SK-N-SH (cell line): ENCODE measurements around the gene GPRC5C. TPM values are rescaled to one million over a fixed set of nuclear protein-coding genes. Genes with fewer than 3 reads are reported as not detected.

ENCODE experiments used
- CTCF ChIA-PET: fragments of 300-600, 350-600 bp; formaldehyde crosslinking; extraction: SDS; loops from one replicate; lab custom pipeline; 2021; lab: Yijun Ruan, JAX
- POLR2A ChIA-PET: fragments of 350-600 bp; sonication (Branson Sonifier 250); formaldehyde crosslinking; extraction: SDS; loops from one replicate; lab custom pipeline; 2020; ENCODE audit warnings: antibody characterized with exemption, inconsistent platforms; lab: Yijun Ruan, JAX
- DNase-seq: peaks from one replicate; pipeline ENCODE4 v3.0.0; 2012
- H2AFZ ChIP-seq: fragments of 200-600 bp; sonication (generic); 2 replicates; pipeline ENCODE4 v1.8.1; 2016; ENCODE audit warnings: antibody characterized with exemption, mild to moderate bottlenecking, low read depth
- H3F3A ChIP-seq: fragments of 200-600 bp; sonication (generic); replicated peaks from 2 replicates; pipeline ENCODE3; 2016; ENCODE audit warnings: antibody characterized with exemption, mild to moderate bottlenecking; ENCODE audit not compliant: insufficient read depth
- H3K27ac ChIP-seq, 2 experiments: fragments of 200-500 bp in 1 of 2; fragments of 200-600 bp in 1 of 2; sonication (Bioruptor generic) in 1 of 2; sonication (generic), shearing (Covaris generic) in 1 of 2; 2 replicates each; pipeline versions ENCODE4 v1.5.1 to v1.6.1; 2014 to 2016; ENCODE audit warnings: low read depth in 2 of 2, inconsistent platforms in 1 of 2, low read length in 1 of 2, mild to moderate bottlenecking in 1 of 2, mixed read lengths in 1 of 2
- H3K27me3 ChIP-seq: fragments of 200-600 bp; sonication (generic), shearing (Covaris generic); 2 replicates; pipeline ENCODE4 v1.6.1; 2016; ENCODE audit warnings: mixed run types; ENCODE audit not compliant: insufficient read depth
- H3K36me3 ChIP-seq, 2 experiments: fragments of 200-500 bp in 1 of 2; fragments of 200-600 bp in 1 of 2; sonication (Bioruptor generic) in 1 of 2; sonication (generic) in 1 of 2; replicated peaks in 1 of 2; 2 replicates each; pipeline versions ENCODE3 to v1.5.1; 2014 to 2016; ENCODE audit warnings: low read length in 1 of 2, mild to moderate bottlenecking in 1 of 2; ENCODE audit not compliant: insufficient read depth in 2 of 2, control insufficient read depth in 1 of 2
- H3K4me1 ChIP-seq, 2 experiments: fragments of 200-500 bp in 1 of 2; fragments of 200-600 bp in 1 of 2; sonication (Bioruptor generic) in 1 of 2; sonication (generic), shearing (Covaris generic) in 1 of 2; 2 replicates each; pipeline versions ENCODE4 v1.5.1 to v1.6.1; 2014 to 2016; ENCODE audit warnings: low read depth in 1 of 2, low read length in 1 of 2, mixed run types in 1 of 2; ENCODE audit not compliant: insufficient read depth in 2 of 2, control insufficient read depth in 1 of 2
- H3K4me2 ChIP-seq: fragments of 200-600 bp; sonication (generic), shearing (Covaris generic); 2 replicates; pipeline ENCODE4 v1.6.1; 2017; ENCODE audit warnings: mixed run types
- H3K4me3 ChIP-seq, 2 experiments: fragments of 200-500 bp in 1 of 2; fragments of 200-600 bp in 1 of 2; sonication (Bioruptor generic) in 1 of 2; sonication (generic), shearing (Covaris generic) in 1 of 2; 2 replicates each; pipeline versions ENCODE4 v1.5.1 to v1.8.1; 2014 to 2016; ENCODE audit warnings: low read depth in 2 of 2, inconsistent platforms in 1 of 2, low read length in 1 of 2, mild to moderate bottlenecking in 1 of 2, mixed read lengths in 1 of 2, moderate library complexity in 1 of 2
- H3K79me2 ChIP-seq: fragments of 200-600 bp; sonication (generic); 2 replicates; pipeline ENCODE4 v1.8.1; 2017; ENCODE audit warnings: mild to moderate bottlenecking; ENCODE audit not compliant: insufficient read depth
- H3K9ac ChIP-seq: fragments of 200-600 bp; sonication (generic); 2 replicates; pipeline ENCODE4 v1.6.1; 2017; ENCODE audit warnings: mixed run types
- H3K9me2 ChIP-seq: fragments of 200-600 bp; sonication (generic); 2 replicates; pipeline ENCODE4 v1.6.1; 2017; ENCODE audit warnings: mixed run types
- H3K9me3 ChIP-seq: fragments of 200-600 bp; sonication (generic); 2 replicates; pipeline ENCODE4 v1.6.1; 2017; ENCODE audit warnings: mixed run types, mild to moderate bottlenecking, moderate library complexity
- H4K20me1 ChIP-seq: fragments of 200-600 bp; sonication (generic); 2 replicates; pipeline ENCODE4 v1.6.1; 2017; ENCODE audit warnings: mild to moderate bottlenecking, mixed run types; ENCODE audit not compliant: insufficient read depth
- ELF1 ChIP-seq: IDR thresholded peaks from 2 replicates; pipeline ENCODE4 v1.4.0; 2012
- EP300 ChIP-seq, 2 experiments: IDR thresholded peaks; 2 replicates each; pipeline versions ENCODE4 v1.4.0 to v1.6.1; 2012; ENCODE audit warnings: borderline replicate concordance in 1 of 2, low read depth in 1 of 2, low read length in 1 of 2
- EZH2phosphoT487 ChIP-seq: fragments of 200-600 bp; sonication (generic); IDR thresholded peaks from 2 replicates; pipeline ENCODE4 v1.6.1; 2017; ENCODE audit warnings: low read depth, mixed run types, mild to moderate bottlenecking, antibody characterized with exemption, moderate library complexity, borderline replicate concordance
- FOXJ3 ChIP-seq: sonication (generic); formaldehyde crosslinking; IDR thresholded peaks from 2 replicates; pipeline ENCODE4 v1.5.1; 2020; ENCODE audit warnings: mild to moderate bottlenecking, missing genetic modification reagents
- GATA2 ChIP-seq: sonication (generic); formaldehyde crosslinking; IDR thresholded peaks from 2 replicates; pipeline ENCODE4 v1.5.0; 2020; ENCODE audit warnings: mild to moderate bottlenecking, missing genetic modification reagents
- MEF2A ChIP-seq: IDR thresholded peaks from 2 replicates; pipeline ENCODE4 v1.4.0; 2012; ENCODE audit warnings: low read depth, borderline replicate concordance
- MXI1 ChIP-seq: IDR thresholded peaks from 2 replicates; pipeline ENCODE4 v1.6.1; 2012; ENCODE audit warnings: mild to moderate bottlenecking, low read depth, low read length, improper control_type of control experiment
- NFIC ChIP-seq: IDR thresholded peaks from 2 replicates; pipeline ENCODE4 v1.4.0; 2012; ENCODE audit warnings: borderline replicate concordance
- NRF1 ChIP-seq: IDR thresholded peaks from 2 replicates; pipeline ENCODE4 v1.6.1; 2012; ENCODE audit warnings: low read depth, mild to moderate bottlenecking, low read length
- RAD21 ChIP-seq: IDR thresholded peaks from 2 replicates; pipeline ENCODE4 v1.6.1; 2012; ENCODE audit warnings: mild to moderate bottlenecking, low read length
- RCOR1 ChIP-seq: fragments of 150-350 bp; IDR thresholded peaks from 2 replicates; pipeline ENCODE4 v1.6.1; 2017; ENCODE audit warnings: antibody characterized with exemption, low read length
- RFX5 ChIP-seq: IDR thresholded peaks from 2 replicates; pipeline ENCODE4 v1.6.1; 2012; ENCODE audit warnings: mild to moderate bottlenecking, improper control_type of control experiment, low read length
- RXRA ChIP-seq: IDR thresholded peaks from 2 replicates; pipeline ENCODE4 v1.4.0; 2012; ENCODE audit warnings: low read depth, mild to moderate bottlenecking, borderline replicate concordance
- SMC3 ChIP-seq: IDR thresholded peaks from 2 replicates; pipeline ENCODE4 v1.6.1; 2012; ENCODE audit warnings: low read depth, low read length, improper control_type of control experiment
- TAF1 ChIP-seq: IDR thresholded peaks from 2 replicates; pipeline ENCODE4 v1.6.1; 2012; ENCODE audit warnings: low read depth, mild to moderate bottlenecking, low read length, moderate library complexity, borderline replicate concordance
- YY1 ChIP-seq: IDR thresholded peaks from 2 replicates; pipeline ENCODE4 v1.4.0; 2012; ENCODE audit warnings: low read depth, mild to moderate bottlenecking
- WGBS: methylation state at CpG from one replicate; pipeline ENCODE4 v1.1.6; 2017; ENCODE audit warnings: low lambda C conversion rate; 5-methylcytosine and 5-hydroxymethylcytosine counted together
- polyA plus RNA-seq, 3 experiments: library from polyadenylated mRNA; depleted of rRNA; stranded (reverse); fragments of >200 nt; gene quantifications; 2 replicates each; pipeline ENCODE4 v1.2.3, GENCODE V29; 2012
- TF ChIP-seq, protein P1 (sequence below): fragments of 150-350 bp; IDR thresholded peaks from 2 replicates; pipeline ENCODE4 v1.6.1; 2017; ENCODE audit warnings: antibody characterized with exemption, low read length, low read depth, borderline replicate concordance
- TF ChIP-seq, protein P2 (sequence below): IDR thresholded peaks from 2 replicates; pipeline ENCODE4; 2012
- TF ChIP-seq, protein P3 (sequence below): IDR thresholded peaks from 2 replicates; pipeline ENCODE4 v1.4.0; 2012; ENCODE audit warnings: low read depth, borderline replicate concordance
- TF ChIP-seq, protein P4 (sequence below): IDR thresholded peaks from 2 replicates; pipeline ENCODE4 v1.4.0; 2012; ENCODE audit warnings: low read depth
- TF ChIP-seq, protein P5 (sequence below): IDR thresholded peaks from 2 replicates; pipeline ENCODE4 v1.4.0; 2012; ENCODE audit warnings: low read depth, borderline replicate concordance

Gene GPRC5C
- polyA plus RNA-seq, 1 of the 3 experiments (the other 2 are of a cell fraction): not detected

DNA sequence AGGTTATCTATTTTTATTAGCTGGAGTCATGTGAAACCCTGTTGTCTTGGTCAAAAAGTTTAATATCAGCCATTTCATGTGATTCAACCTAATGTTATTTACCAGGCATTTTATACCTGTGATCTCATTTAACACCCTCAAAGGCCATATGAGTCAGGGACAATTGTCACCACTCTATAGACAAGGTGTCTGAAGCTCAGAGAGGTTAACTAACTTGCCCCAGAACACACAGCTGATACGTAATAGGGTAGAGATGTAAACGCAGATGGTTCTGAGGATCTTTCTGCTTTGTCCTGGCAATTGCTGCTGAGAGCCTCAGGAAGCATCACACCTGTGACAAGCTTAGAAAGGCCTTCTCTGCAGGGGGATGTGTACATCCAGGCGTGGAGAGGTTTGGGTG is 39.5 kb downstream of the GPRC5C start:
- no peaks in the 10 kb centered on the region for H4K20me1 ChIP-seq
- ChIA-PET POLR2A (no interaction called here), CTCF (interaction anchor here (0.7 to 15.8 kb wide), 11 partner anchors 15 to 131 kb away, joined by 3 to 122 read pairs (median 5); partner anchors contain the start of gene GPR142)
- H3K4me1 ChIP-seq: no peaks in the 10 kb centered on the region
- H3K27me3 ChIP-seq: no peaks in the 10 kb centered on the region
- H3K4me2 ChIP-seq: no peak overlapping the region
- no peaks in the 10 kb centered on the region for H3K79me2 ChIP-seq
- no peaks in the 10 kb centered on the region for H3K9me2 ChIP-seq
- no peak overlapping the region for H3K27ac ChIP-seq
- no peaks in the 10 kb centered on the region for H3F3A ChIP-seq
- no peak overlapping the region for H2AFZ ChIP-seq
- 27% methylated on average over 3 of the region's 3 CpGs for WGBS
- H3K9me3 ChIP-seq: no peaks in the 10 kb centered on the region
- H3K4me3 ChIP-seq: no peak overlapping the region
- no peak for DNase-seq
- H3K36me3 ChIP-seq: no peaks in the 10 kb centered on the region
- no peak overlapping the region for H3K9ac ChIP-seq
- no peak for TF ChIP-seq TAF1
- TF ChIP-seq, protein P1, sequence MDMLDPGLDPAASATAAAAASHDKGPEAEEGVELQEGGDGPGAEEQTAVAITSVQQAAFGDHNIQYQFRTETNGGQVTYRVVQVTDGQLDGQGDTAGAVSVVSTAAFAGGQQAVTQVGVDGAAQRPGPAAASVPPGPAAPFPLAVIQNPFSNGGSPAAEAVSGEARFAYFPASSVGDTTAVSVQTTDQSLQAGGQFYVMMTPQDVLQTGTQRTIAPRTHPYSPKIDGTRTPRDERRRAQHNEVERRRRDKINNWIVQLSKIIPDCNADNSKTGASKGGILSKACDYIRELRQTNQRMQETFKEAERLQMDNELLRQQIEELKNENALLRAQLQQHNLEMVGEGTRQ: no peak
- TF ChIP-seq NFIC: no peak
- TF ChIP-seq RAD21: no peak
- TF ChIP-seq RFX5: no peak
- TF ChIP-seq, protein P2, sequence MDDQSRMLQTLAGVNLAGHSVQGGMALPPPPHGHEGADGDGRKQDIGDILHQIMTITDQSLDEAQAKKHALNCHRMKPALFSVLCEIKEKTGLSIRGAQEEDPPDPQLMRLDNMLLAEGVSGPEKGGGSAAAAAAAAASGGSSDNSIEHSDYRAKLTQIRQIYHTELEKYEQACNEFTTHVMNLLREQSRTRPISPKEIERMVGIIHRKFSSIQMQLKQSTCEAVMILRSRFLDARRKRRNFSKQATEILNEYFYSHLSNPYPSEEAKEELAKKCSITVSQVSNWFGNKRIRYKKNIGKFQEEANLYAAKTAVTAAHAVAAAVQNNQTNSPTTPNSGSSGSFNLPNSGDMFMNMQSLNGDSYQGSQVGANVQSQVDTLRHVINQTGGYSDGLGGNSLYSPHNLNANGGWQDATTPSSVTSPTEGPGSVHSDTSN: no peak
- TF ChIP-seq ELF1: no peak
- TF ChIP-seq, protein P3, sequence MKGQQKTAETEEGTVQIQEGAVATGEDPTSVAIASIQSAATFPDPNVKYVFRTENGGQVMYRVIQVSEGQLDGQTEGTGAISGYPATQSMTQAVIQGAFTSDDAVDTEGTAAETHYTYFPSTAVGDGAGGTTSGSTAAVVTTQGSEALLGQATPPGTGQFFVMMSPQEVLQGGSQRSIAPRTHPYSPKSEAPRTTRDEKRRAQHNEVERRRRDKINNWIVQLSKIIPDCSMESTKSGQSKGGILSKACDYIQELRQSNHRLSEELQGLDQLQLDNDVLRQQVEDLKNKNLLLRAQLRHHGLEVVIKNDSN: no peak
- TF ChIP-seq RCOR1: no peak
- TF ChIP-seq RXRA: no peak
- TF ChIP-seq FOXJ3 (CRISPR knock-in tag): no peak
- no peak for TF ChIP-seq GATA2 (CRISPR knock-in tag)
- TF ChIP-seq EP300 (IDR thresholded peaks at IDR 0.05; ENCODE audit: borderline replicate concordance in 1 of 2, low read depth in 1 of 2, low read length in 1 of 2): no peak
- no peak for TF ChIP-seq YY1
- no peak for TF ChIP-seq EZH2phosphoT487
- TF ChIP-seq, protein P4, sequence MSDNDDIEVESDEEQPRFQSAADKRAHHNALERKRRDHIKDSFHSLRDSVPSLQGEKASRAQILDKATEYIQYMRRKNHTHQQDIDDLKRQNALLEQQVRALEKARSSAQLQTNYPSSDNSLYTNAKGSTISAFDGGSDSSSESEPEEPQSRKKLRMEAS: no peak
- no peak for TF ChIP-seq NRF1

DNA sequence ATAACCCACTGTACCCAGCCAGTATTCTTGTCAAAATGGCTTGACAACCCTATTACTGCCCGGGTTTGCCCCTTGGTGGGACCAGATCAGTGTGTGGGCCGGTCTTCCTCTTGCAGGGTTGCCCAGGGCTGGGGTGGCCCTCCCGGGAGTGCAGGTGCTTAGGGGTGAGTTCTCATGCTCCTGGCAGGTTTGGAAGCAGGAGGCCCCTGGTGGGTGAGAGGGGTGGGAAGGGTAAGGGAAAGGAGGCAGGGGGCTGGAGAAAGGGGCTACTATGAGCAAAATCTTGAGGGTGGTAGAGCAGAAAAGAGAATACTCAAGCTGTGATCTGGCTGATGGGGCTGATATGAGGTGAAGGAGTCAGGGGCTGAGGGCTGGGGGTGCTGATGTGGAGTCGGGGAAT is 41.0 kb downstream of the GPRC5C start:
- Histone ChIP-seq H3K27me3 (no peaks in the 10 kb centered on the region), H3K79me2 (no peaks in the 10 kb centered on the region), H3K4me2 (no peak overlapping the region), H4K20me1 (no peaks in the 10 kb centered on the region), H3K27ac (no peak overlapping the region), H2AFZ (no peak overlapping the region), H3K9me3 (no peaks in the 10 kb centered on the region), H3K9me2 (no peaks in the 10 kb centered on the region), H3F3A (no peaks in the 10 kb centered on the region), H3K36me3 (no peaks in the 10 kb centered on the region), H3K4me3 (no peak overlapping the region), H3K9ac (no peak overlapping the region), H3K4me1 (no peaks in the 10 kb centered on the region)
- CTCF ChIA-PET: interaction anchor here (1.0 to 15.8 kb wide), 8 partner anchors 9 to 104 kb away, joined by 3 to 122 read pairs (median 8); partner anchors contain the start of gene GPR142
- WGBS: 15% methylated on average over 4 of the region's 4 CpGs
- TF ChIP-seq, protein P2: no peak
- TF ChIP-seq NFIC (no peak), MXI1 (no peak), SMC3 (no peak), MEF2A (no peak)
- TF ChIP-seq, protein P5, sequence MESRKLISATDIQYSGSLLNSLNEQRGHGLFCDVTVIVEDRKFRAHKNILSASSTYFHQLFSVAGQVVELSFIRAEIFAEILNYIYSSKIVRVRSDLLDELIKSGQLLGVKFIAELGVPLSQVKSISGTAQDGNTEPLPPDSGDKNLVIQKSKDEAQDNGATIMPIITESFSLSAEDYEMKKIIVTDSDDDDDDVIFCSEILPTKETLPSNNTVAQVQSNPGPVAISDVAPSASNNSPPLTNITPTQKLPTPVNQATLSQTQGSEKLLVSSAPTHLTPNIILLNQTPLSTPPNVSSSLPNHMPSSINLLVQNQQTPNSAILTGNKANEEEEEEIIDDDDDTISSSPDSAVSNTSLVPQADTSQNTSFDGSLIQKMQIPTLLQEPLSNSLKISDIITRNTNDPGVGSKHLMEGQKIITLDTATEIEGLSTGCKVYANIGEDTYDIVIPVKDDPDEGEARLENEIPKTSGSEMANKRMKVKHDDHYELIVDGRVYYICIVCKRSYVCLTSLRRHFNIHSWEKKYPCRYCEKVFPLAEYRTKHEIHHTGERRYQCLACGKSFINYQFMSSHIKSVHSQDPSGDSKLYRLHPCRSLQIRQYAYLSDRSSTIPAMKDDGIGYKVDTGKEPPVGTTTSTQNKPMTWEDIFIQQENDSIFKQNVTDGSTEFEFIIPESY: no peak
- no peak for DNase-seq
- POLR2A ChIA-PET: no interaction called here
